ENCODE data around the gene MRPL21.

- TF ChIP-seq EZH2 (IDR thresholded peaks at IDR 0.05; ENCODE audit: insufficient read depth, poor library complexity, severe bottlenecking) (no peak), EZH2phosphoT487 (IDR thresholded peaks at IDR 0.05; ENCODE audit: insufficient read depth, low read depth) (no peak)
These were observed 38.5 kb upstream of the MRPL21 start for GRCh38 chr11:68942095-68942620.

Data from GM23248 (cell line).